Body of pancreas (tissue), 4 donors: Measurements from ENCODE around the gene RNF157. TPM values are rescaled to one million over a fixed set of nuclear protein-coding genes. Genes with fewer than 3 reads are reported as not detected.
"Not testable (repeated sequence)": the region's sequence is repeated elsewhere in the genome, so short reads cannot be mapped to it uniquely, and the experiment has no call there.

Source experiments
- ATAC-seq: fragments of 150-250 bp; one replicate; pipeline ENCODE4 v1.9.1; 2016
- DNase-seq, 4 donors: peaks; one replicate each; pipeline ENCODE4 v3.0.0-alpha.2; 2019
- H3K27ac ChIP-seq, 4 donors: fragments of 200-600 bp; sonication (generic); 1 replicate in 3 of 4; 2 replicates in 1 of 4; pipeline versions ENCODE4 v1.5.1 to v1.6.1; 2016 to 2019; ENCODE audit warnings: mild to moderate bottlenecking in 1 of 4, mixed read lengths in 1 of 4, moderate library complexity in 1 of 4
- H3K27me3 ChIP-seq, 2 donors: fragments of 200-600 bp; sonication (generic); one replicate each; pipeline ENCODE4 v1.6.0; 2016; ENCODE audit warnings: mild to moderate bottlenecking in 1 of 2
- H3K36me3 ChIP-seq, 2 donors: fragments of 200-600 bp; sonication (generic); replicated peaks in 1 of 2; 2 replicates each; pipeline ENCODE4 v1.5.1; 2016; ENCODE audit warnings: low read depth in 2 of 2; ENCODE audit not compliant: insufficient read depth in 1 of 2
- H3K4me1 ChIP-seq: fragments of 200-600 bp; sonication (generic); one replicate; pipeline ENCODE4 v1.6.0; 2016
- H3K4me3 ChIP-seq, 2 donors: fragments of 200-600 bp; sonication (generic); 1 replicate in 1 of 2; 2 replicates in 1 of 2; pipeline ENCODE4 v1.5.1; 2016 to 2019
- H3K9me3 ChIP-seq, 3 donors: fragments of 200-600 bp; sonication (generic); 1 replicate in 2 of 3; 2 replicates in 1 of 3; pipeline ENCODE4 v1.5.1; 2016
- POLR2A ChIP-seq, 3 donors: fragments of 450-650 bp; IDR thresholded peaks; one replicate each; pipeline ENCODE4 v1.6.1; 2016; ENCODE audit warnings: antibody characterized with exemption in 3 of 3, mild to moderate bottlenecking in 2 of 3
- WGBS, 2 donors: methylation state at CpG; one replicate each; pipeline ENCODE4 v1.1.5; 2017; 5-methylcytosine and 5-hydroxymethylcytosine counted together
- intact Hi-C: fragments of 100-400 bp; cut with DNase I; formaldehyde crosslinking; loops from one replicate; pipeline ENCODE4 v1.15.1; 2023
- total RNA-seq, 2 donors: library from RNA; depleted of rRNA; stranded (reverse); fragments of >200 nt; gene quantifications; one replicate each; pipeline ENCODE4 v1.1.0, GENCODE V29; 2016
- TF ChIP-seq, protein P1 (sequence below), 7 experiments: fragments of 450-650 bp in 4 of 7; fragments of 200-600 bp in 3 of 7; sonication (generic) in 3 of 7; IDR thresholded peaks; one replicate each; pipeline ENCODE4 v1.5.1; 2016 to 2019; ENCODE audit warnings: antibody characterized with exemption in 7 of 7

Gene RNF157
- total RNA-seq, 2 donors from 2014 or later = 4.7 to 29.3 TPM

DNA sequence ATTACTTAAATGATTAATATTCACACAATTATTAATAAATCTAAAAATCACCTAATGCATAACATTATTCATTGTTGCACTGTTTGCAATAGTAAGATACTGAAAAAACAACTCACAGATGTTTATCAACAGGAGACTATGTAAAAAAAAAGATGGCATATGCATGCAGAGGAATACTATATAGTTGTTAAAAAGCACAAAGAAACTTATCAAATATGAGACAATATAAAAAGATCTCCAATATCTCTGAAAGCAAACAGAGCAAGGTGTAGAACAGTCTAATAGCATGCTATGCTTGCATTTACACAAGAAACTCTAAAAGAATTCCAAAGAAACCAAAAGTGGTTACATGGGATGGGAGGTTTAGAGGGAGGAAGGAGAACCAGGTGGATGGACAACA lies 3.7 kb downstream of the RNF157 start:
- intact Hi-C loops = no loop called here
- Histone ChIP-seq H3K9me3 (no peaks in the 10 kb centered on the region), H3K27ac (no peak overlapping the region), H3K4me3 (no peak overlapping the region), H3K27me3 (no peaks in the 10 kb centered on the region), H3K4me1 (peaks cover 18% of the 10 kb centered on the region), H3K36me3 (no peaks in the 10 kb centered on the region)
- no peak for DNase-seq
- no peak for ATAC-seq
- TF ChIP-seq, protein P1, sequence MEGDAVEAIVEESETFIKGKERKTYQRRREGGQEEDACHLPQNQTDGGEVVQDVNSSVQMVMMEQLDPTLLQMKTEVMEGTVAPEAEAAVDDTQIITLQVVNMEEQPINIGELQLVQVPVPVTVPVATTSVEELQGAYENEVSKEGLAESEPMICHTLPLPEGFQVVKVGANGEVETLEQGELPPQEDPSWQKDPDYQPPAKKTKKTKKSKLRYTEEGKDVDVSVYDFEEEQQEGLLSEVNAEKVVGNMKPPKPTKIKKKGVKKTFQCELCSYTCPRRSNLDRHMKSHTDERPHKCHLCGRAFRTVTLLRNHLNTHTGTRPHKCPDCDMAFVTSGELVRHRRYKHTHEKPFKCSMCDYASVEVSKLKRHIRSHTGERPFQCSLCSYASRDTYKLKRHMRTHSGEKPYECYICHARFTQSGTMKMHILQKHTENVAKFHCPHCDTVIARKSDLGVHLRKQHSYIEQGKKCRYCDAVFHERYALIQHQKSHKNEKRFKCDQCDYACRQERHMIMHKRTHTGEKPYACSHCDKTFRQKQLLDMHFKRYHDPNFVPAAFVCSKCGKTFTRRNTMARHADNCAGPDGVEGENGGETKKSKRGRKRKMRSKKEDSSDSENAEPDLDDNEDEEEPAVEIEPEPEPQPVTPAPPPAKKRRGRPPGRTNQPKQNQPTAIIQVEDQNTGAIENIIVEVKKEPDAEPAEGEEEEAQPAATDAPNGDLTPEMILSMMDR (IDR thresholded peaks at IDR 0.05) = no peak
- no peak for TF ChIP-seq POLR2A (IDR thresholded peaks at IDR 0.05)

DNA sequence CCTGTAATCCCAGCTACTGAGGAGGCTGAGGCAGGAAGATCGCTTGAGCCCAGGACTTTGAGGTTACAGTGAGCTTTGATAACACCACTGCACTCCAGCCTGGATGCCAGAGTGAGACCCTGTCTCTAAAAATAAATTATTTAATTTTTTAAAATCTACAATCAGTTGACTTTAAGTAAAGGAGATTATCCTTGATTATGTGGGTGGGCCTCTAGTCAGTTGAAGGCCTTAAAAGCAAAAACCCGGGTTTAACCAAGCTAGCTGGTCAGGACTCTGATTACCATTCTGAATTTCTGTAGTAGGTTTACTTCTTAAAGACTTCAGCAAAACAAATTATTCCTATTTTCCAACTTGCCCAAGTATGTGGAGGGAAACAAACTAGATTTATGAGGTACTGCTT lies 4.4 kb downstream of the RNF157 start:
- Histone ChIP-seq H3K36me3 (no peaks in the 10 kb centered on the region), H3K9me3 (no peaks in the 10 kb centered on the region), H3K27me3 (no peaks in the 10 kb centered on the region), H3K4me1 (peaks cover 11% of the 10 kb centered on the region), H3K27ac (no peak overlapping the region), H3K4me3 (no peak overlapping the region)
- intact Hi-C loops = no loop called here
- TF ChIP-seq, protein P1 (IDR thresholded peaks at IDR 0.05) = no peak
- no peak for TF ChIP-seq POLR2A (IDR thresholded peaks at IDR 0.05)
- ATAC-seq = no peak
- WGBS, 2 donors = 87% methylated on average over 2 of the region's 2 CpGs
- no peak for DNase-seq

DNA sequence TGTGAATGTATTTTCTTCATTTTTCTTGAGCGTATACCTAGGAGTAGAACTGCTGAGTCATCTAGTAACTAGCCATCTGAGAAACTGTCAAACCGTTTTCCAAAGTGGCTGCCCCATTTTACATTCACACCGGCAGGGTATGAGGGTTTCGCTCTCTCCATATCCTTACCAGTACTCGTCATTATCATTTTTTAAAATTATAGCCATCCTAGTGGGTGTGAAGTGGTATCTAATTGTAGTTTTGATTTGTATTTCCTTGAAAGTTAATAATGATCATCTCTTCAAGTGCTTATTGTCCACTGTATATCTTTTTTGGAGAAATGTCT lies 6.0 kb downstream of the RNF157 start:
- Histone ChIP-seq H3K4me3 (no peak overlapping the region), H3K4me1 (peaks cover 2% of the 10 kb centered on the region), H3K27ac (no peak overlapping the region), H3K36me3 (no peaks in the 10 kb centered on the region), H3K27me3 (no peaks in the 10 kb centered on the region), H3K9me3 (no peaks in the 10 kb centered on the region)
- DNase-seq (no peak), ATAC-seq (no peak)
- 58 to 70% methylated on average over 5 of the region's 5 CpGs for whole genome bisulfite sequencing, 2 donors
- intact Hi-C loops = no loop called here
- TF ChIP-seq, protein P1 (IDR thresholded peaks at IDR 0.05) = no peak
- no peak for TF ChIP-seq POLR2A (IDR thresholded peaks at IDR 0.05)

DNA sequence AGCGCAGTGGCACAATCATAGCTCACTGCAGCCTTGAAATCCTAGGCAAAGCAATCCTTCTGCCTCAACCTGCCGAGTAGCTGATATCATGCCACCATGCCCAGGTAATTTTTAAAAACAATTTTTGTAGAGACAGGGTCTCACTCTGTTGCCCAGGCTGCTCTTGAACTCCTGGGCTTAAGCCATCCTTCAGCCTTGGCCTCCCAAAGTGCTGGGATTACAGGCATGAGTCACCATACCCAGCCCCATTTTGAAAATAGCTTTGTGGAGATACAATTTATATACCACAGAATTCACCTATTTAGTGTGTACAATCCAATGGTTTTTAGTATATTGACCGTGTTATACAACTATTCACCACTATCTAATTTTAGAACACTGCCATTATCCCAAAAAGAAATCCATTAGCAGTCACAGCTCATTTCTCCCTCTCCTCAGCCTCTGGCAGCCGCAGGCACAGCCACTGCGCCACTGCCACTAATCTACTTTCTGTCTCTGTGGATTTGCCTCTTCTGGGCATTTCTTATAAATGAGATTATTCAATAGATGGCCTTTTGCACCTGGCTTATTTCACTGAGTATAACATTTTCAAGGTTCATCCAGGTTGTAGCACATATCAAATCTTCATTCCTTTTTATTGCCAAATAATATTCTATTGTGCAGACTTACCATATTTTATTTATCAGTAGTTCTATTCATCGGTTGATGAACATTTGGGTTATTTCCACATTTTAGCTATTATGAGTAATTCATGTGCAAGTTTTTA lies 6.5 kb downstream of the RNF157 start:
- DNase-seq = no peak
- WGBS, 2 donors = 83 to 86% methylated on average over 6 of the region's 6 CpGs
- Histone ChIP-seq H3K4me3 (no peak overlapping the region), H3K9me3 (no peaks in the 10 kb centered on the region), H3K36me3 (no peaks in the 10 kb centered on the region), H3K27me3 (no peaks in the 10 kb centered on the region), H3K4me1 (no peaks in the 10 kb centered on the region), H3K27ac (no peak overlapping the region)
- no peak for TF ChIP-seq POLR2A (IDR thresholded peaks at IDR 0.05)
- TF ChIP-seq, protein P1 (IDR thresholded peaks at IDR 0.05) = no peak
- intact Hi-C loops = no loop called here
- ATAC-seq = no peak

DNA sequence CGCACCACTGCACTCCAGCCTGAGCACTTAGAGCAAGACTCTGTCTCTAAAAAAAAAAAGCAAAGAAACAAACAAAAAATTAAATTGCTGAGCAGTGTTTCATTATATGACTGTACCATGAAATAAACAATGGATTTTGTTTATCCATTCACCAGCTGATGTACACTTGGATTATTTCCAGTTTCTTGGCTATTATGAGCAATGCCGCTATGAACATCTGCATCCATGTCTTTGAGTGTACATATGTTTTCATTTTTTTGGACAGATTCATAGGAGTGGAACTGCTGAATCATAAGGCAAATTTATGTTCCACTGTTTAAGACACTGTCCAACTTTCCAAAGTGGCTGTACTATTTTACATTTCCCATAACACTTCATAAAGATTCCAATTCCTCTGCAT lies 8.0 kb downstream of the RNF157 start:
- DNase-seq = no peak
- Histone ChIP-seq H3K9me3 (no peaks in the 10 kb centered on the region), H3K27me3 (no peaks in the 10 kb centered on the region), H3K4me1 (no peaks in the 10 kb centered on the region), H3K4me3 (no peak overlapping the region), H3K27ac (no peak overlapping the region), H3K36me3 (no peaks in the 10 kb centered on the region)
- intact Hi-C loops = no loop called here
- TF ChIP-seq, protein P1 (IDR thresholded peaks at IDR 0.05) = no peak
- no peak for TF ChIP-seq POLR2A (IDR thresholded peaks at IDR 0.05)
- 89 to 93% methylated on average over 2 of the region's 2 CpGs for WGBS, 2 donors
- no peak for ATAC-seq

DNA sequence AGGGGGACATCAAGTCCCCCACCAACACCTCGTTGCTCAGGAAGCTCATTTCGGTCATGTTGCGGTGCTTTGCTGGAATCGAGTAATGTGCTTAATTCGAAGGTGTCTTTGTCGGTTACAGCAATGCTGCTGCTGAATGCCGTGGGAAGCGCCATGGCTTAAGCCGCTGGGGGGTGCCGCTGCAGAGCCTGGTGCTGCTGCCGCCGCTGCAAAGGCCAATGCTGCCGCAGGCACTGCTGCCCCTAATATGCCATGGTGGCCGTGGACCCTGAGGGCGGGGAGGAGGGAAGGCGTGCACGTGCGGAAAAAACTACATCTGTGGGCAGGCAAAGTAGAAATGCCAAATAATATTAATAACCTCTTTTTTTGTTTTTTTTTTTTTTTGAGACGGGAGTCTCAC lies 13.5 kb downstream of the RNF157 start:
- H3K27me3 ChIP-seq, intact Hi-C loops, H3K9me3 ChIP-seq, H3K4me3 ChIP-seq, ATAC-seq, H3K4me1 ChIP-seq, DNase-seq, H3K27ac ChIP-seq, H3K36me3 ChIP-seq: not testable (repeated sequence)
- WGBS, 2 donors = 84 to 87% methylated on average over 14 to 19 of the region's 19 CpGs

DNA sequence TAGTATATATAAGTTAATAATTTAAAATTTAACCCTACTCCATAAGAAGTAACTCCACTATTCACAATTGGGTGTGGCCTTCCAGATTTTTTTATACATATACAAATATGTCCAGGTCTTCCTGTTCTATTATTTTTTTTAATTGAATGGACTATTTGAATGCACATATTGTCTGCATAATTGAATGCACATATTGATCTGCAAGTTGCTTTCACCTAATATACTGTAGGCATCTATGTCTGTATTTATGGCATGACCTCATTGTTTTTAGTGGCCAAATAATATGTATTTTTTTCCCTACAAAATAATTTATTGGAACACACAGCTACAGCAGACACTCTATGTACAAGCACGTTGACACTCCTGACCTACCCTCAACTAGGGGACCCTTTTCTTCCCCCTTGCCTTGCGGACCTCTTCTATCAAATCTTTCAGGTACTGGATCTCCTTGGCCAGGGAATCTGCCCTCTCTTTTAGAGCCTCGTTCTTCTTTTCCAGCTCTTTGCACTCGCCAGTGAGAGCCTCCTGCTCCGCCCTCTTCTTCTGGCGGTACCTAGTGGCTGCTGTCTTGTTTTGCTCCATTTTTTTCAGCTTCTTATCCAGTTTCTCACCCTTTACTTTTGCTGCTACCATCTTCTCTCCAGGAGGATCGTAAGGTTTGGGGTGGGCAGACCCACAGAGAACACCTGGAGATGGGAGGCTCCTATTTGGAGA lies 14.8 kb downstream of the RNF157 start:
- H3K4me3 ChIP-seq, H3K27ac ChIP-seq, DNase-seq, H3K36me3 ChIP-seq, H3K4me1 ChIP-seq, H3K9me3 ChIP-seq, ATAC-seq, intact Hi-C loops, H3K27me3 ChIP-seq: not testable (repeated sequence)
- WGBS, 2 donors = 82 to 85% methylated on average over 7 of the region's 7 CpGs
